Measurements from ENCODE around the gene SND1.

The SND1 gene

DNA sequence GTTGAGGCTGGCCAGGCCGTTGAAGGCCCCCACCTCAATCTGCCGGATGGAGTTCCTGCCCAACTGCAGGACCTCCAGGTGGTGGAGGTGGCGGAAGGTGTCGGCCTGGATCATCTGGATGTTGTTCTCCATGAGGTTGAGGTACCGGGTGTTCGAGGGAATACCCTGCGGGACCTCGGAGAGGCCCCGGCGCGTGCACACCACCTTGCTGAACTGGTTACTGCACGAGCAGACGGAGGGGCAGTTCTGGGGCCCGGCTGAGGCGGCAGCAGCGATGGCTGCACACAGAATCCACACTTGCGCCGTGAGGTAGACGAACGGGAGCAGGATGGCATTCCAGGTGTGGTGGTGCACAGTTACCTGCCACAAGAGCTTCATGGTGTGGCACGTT is 378.3 kb downstream of the SND1 start:
- no peak for TF ChIP-seq EZH2 (optimal IDR thresholded peaks at IDR 0.05; ENCODE audit: low read depth, low read length)
- TF ChIP-seq, protein P1, sequence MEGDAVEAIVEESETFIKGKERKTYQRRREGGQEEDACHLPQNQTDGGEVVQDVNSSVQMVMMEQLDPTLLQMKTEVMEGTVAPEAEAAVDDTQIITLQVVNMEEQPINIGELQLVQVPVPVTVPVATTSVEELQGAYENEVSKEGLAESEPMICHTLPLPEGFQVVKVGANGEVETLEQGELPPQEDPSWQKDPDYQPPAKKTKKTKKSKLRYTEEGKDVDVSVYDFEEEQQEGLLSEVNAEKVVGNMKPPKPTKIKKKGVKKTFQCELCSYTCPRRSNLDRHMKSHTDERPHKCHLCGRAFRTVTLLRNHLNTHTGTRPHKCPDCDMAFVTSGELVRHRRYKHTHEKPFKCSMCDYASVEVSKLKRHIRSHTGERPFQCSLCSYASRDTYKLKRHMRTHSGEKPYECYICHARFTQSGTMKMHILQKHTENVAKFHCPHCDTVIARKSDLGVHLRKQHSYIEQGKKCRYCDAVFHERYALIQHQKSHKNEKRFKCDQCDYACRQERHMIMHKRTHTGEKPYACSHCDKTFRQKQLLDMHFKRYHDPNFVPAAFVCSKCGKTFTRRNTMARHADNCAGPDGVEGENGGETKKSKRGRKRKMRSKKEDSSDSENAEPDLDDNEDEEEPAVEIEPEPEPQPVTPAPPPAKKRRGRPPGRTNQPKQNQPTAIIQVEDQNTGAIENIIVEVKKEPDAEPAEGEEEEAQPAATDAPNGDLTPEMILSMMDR (IDR thresholded peaks at IDR 0.05; ENCODE audit: low read length): no peak
- TF ChIP-seq EZH2phosphoT487 (IDR thresholded peaks at IDR 0.05; ENCODE audit: low read length): no peak
- Histone ChIP-seq H3K79me2 (ENCODE audit: low read length) (peaks cover 56% of the 10 kb centered on the region), H2AFZ (ENCODE audit: low read length) (no peak overlapping the region), H3K36me3 (replicated peaks; ENCODE audit: insufficient read depth, low read length) (no peaks in the 10 kb centered on the region; the same call in 1 of the 2 replicates), H3K9me3 (replicated peaks; ENCODE audit: insufficient read depth, low read length) (no peaks in the 10 kb centered on the region), H3K9ac (ENCODE audit: low read length) (no peak overlapping the region), H3K9me2 (replicated peaks; ENCODE audit: insufficient read depth, low read length) (no peaks in the 10 kb centered on the region), H3K4me3 (ENCODE audit: low read length) (no peak overlapping the region), H3K4me2 (ENCODE audit: low read depth, low read length) (no peak overlapping the region), H3K27me3 (replicated peaks; ENCODE audit: insufficient read depth, low read length) (no peaks in the 10 kb centered on the region), H3F3A (ENCODE audit: insufficient read depth, low read length) (peaks cover 20% of the 10 kb centered on the region), H3K27ac (ENCODE audit: low read length) (no peak overlapping the region), H3K4me1 (ENCODE audit: low read length) (peaks cover 22% of the 10 kb centered on the region), H4K20me1 (ENCODE audit: insufficient read depth, low read length) (0 out of 2 replicates have a peak, but pooled peaks cover 7% of the 10 kb centered on the region)
- no peak for DNase-seq

- Histone ChIP-seq H3K4me3 (ENCODE audit: low read length) (no peak within 1 kb of the TSS), H3F3A (ENCODE audit: insufficient read depth, low read length) (peaks cover 26% of the 10 kb centered on the region), H3K9me2 (replicated peaks; ENCODE audit: insufficient read depth, low read length) (no peaks in the 10 kb centered on the region), H3K79me2 (ENCODE audit: low read length) (peaks cover 63% of the 10 kb centered on the region), H4K20me1 (ENCODE audit: insufficient read depth, low read length) (0 out of 2 replicates have a peak, but pooled peaks cover 7% of the 10 kb centered on the region), H3K27ac (ENCODE audit: low read length) (no peak within 1 kb of the TSS), H3K9me3 (replicated peaks; ENCODE audit: insufficient read depth, low read length) (no peaks in the 10 kb centered on the region), H3K4me2 (ENCODE audit: low read depth, low read length) (no peak within 1 kb of the TSS), H3K36me3 (replicated peaks; ENCODE audit: insufficient read depth, low read length) (no peaks in the 10 kb centered on the region; the same call in 1 of the 2 replicates), H2AFZ (ENCODE audit: low read length) (no peak within 1 kb of the TSS), H3K27me3 (replicated peaks; ENCODE audit: insufficient read depth, low read length) (no peaks in the 10 kb centered on the region), H3K4me1 (ENCODE audit: low read length) (peaks cover 28% of the 10 kb centered on the region), H3K9ac (ENCODE audit: low read length) (no peak within 1 kb of the TSS)
- no peak for TF ChIP-seq EZH2 (optimal IDR thresholded peaks at IDR 0.05; ENCODE audit: low read depth, low read length)
- TF ChIP-seq, protein P1 (IDR thresholded peaks at IDR 0.05; ENCODE audit: low read length): no peak
- no peak for TF ChIP-seq EZH2phosphoT487 (IDR thresholded peaks at IDR 0.05; ENCODE audit: low read length)
- DNase-seq: no peak
These were observed 378.9 kb downstream of the SND1 start, which contains the start of gene LRRC4 for GRCh38 chr7:128030654-128031611. Gene LRRC4 (minus strand): TSS chr7:128031437. CDS start chr7:128030640, 797 bp downstream.

GRCh38 chr7:128031901-128032604 is 380.1 kb downstream of the SND1 start:
- Histone ChIP-seq H3K27ac (ENCODE audit: low read length) (no peak overlapping the region), H3F3A (ENCODE audit: insufficient read depth, low read length) (peaks cover 36% of the 10 kb centered on the region), H3K79me2 (ENCODE audit: low read length) (peaks cover 66% of the 10 kb centered on the region), H4K20me1 (ENCODE audit: insufficient read depth, low read length) (peaks cover 7% of the 10 kb centered on the region; the same call in 1 of the 2 replicates), H3K27me3 (replicated peaks; ENCODE audit: insufficient read depth, low read length) (no peaks in the 10 kb centered on the region), H3K9me2 (replicated peaks; ENCODE audit: insufficient read depth, low read length) (no peaks in the 10 kb centered on the region), H3K9ac (ENCODE audit: low read length) (no peak overlapping the region), H3K36me3 (replicated peaks; ENCODE audit: insufficient read depth, low read length) (no peaks in the 10 kb centered on the region; the same call in 1 of the 2 replicates), H2AFZ (ENCODE audit: low read length) (no peak overlapping the region), H3K4me1 (ENCODE audit: low read length) (peaks cover 40% of the 10 kb centered on the region), H3K9me3 (replicated peaks; ENCODE audit: insufficient read depth, low read length) (no peaks in the 10 kb centered on the region), H3K4me2 (ENCODE audit: low read depth, low read length) (no peak overlapping the region), H3K4me3 (ENCODE audit: low read length) (no peak overlapping the region)
- TF ChIP-seq EZH2 (optimal IDR thresholded peaks at IDR 0.05; ENCODE audit: low read depth, low read length) (no peak), EZH2phosphoT487 (IDR thresholded peaks at IDR 0.05; ENCODE audit: low read length) (no peak)
- TF ChIP-seq, protein P1 (IDR thresholded peaks at IDR 0.05; ENCODE audit: low read length): no peak
- DNase-seq: no peak

All from MM.1S (cell line).